NCI-H524 treated with DMSO at 0.1 percent for 48 hours (cell line): ENCODE results near the gene IGFBP6.

ENCODE experiments used
- DNase-seq: peaks from one replicate; lab custom pipeline; 2025; lab: John Stamatoyannopoulos, UW

IGFBP6 gene

GRCh38 chr12:53059434-53060063 lies 37.9 kb upstream of the IGFBP6 start:
- no peak for DNase-seq

- DNase-seq = no peak
These were observed 37.3 kb upstream of the IGFBP6 start for GRCh38 chr12:53060064-53060720.

GRCh38 chr12:53060721-53061276 lies 36.7 kb upstream of the IGFBP6 start:
- DNase-seq = no peak

- DNase-seq = no peak
These were observed 36.0 kb upstream of the IGFBP6 start for GRCh38 chr12:53061404-53062010.

DNA sequence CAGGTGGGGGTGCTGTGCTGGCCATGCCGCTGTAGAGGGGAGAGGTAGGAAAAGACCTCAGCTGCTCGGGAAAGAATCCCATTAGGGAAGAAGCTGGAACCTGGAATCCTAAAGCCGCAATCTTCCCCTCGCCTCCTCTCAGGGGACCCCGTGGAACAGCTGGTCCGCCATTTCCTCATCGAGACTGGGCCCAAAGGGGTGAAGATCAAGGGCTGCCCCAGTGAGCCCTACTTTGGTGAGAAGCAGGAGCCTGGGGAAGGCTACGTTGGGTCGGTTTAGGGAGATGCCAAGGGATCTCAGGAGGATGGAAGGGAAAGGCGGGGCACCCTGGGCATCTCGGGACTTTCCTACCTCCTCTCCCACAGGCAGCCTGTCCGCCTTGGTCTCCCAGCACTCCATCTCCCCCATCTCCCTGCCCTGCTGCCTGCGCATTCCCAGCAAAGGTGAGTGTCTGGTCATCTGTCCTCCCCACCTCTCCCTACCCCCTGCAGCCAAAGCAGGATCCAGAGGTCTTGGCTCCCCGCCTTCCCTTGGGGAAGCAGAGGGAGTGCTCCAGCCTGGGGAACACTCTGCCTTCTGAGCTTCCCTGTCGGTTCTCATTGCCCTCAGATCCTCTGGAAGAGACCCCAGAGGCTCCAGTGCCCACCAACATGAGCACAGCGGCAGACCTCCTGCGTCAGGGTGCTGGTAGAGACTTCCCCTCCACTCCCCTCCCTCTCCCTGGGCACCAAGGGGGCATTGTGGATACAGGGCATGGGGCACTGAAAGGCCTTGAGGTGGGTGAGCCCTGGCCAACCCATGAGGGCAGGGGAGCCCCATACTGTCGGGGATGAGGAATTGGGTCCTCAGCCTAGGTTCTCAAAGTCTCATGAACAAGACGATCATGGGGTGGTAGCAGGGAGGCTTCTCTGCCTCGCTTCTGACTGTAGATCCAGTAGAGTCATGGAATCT lies 35.2 kb upstream of the IGFBP6 start:
- DNase-seq = no peak

DNA sequence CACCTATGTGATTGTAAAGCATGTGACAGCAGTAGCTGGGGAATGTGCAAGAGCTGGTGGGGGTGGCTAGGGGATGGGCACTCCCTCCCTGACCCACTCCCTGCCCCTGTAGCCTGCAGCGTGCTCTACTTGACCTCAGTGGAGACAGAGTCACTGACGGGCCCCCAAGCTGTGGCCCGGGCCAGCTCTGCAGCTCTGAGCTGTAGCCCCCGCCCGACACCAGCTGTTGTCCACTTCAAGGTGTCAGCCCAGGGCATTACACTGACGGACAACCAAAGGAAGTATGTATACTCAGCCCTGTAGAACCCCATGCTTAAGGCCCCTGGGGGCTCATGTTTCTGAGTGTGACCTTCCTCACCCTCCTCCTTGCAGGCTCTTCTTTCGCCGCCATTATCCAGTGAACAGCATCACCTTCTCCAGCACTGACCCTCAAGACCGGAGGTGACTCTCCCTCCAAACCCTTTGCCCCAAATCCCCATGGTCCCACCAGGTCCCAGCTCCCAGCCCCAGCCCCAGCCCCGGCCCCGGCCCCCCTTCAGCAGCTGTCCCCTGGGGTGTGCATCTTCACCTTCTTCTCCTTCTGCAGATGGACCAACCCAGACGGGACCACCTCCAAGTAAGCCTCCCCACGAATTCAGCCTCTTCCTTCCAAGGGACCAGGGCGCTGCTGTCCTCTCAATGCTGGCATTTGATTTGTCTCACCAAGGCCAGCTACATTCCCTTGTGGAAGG lies 34.3 kb upstream of the IGFBP6 start:
- no peak for DNase-seq

DNA sequence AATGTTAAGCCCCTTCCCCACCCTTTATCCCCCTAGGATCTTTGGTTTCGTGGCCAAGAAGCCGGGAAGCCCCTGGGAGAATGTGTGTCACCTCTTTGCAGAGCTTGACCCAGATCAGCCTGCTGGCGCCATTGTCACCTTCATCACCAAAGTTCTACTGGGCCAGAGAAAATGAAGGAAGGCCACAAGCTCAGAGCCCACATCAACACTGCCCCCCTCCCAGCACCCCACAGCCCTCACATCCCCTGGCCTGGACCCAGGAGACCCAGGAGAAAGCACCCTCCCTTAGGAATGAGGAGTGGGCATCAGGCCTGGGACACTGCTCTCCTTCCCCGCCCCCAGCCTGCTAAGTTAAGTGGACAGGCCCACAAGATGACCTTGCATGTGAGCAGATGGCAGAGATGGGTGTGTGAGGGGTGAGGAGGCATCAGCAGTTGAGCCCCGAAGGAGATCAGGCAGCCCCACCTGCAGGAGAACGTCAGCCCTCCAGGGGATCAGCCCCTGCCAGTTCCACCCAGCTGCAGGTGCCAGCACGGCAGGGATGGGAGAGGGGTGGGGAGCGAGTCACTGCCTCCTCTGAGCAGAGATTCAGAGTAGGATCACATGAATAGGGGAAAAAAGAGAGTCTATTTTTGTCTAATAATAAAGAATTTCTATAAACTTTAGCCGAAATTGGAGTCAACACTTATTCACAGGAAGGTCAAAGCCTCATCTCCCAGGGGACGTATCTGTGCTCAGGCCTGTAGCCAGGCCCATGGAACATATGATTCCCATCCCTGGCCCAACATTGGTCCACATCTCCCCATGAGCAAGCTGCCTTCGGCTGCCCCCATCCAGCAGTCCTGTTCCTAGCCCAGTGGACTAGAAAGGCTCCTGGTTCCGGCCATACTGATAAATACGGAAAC lies 33.5 kb upstream of the IGFBP6 start:
- no peak for DNase-seq

- no peak for DNase-seq
These were observed 32.6 kb upstream of the IGFBP6 start for GRCh38 chr12:53064613-53065436.

DNA sequence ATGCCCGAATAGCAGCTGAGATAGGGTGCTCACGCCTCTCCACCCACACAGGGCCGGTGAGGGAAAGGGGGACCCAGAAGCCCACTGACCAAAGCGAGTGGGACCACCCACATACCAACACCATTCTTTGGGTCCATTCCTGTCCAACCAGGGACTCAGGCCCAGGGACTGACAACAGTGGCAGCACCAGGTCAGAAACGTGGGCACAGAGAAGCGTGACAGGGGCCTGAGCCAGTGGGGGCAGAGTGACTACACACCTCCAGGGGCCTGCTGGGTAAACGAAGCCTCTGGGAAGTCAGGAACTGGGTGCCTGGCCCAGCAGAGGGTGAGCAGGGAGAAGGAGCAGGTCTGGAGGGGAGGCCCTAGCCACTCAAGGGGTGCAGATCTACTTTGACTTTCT lies 32.0 kb upstream of the IGFBP6 start:
- DNase-seq = no peak

GRCh38 chr12:53065975-53066931 lies 31.2 kb upstream of the IGFBP6 start:
- DNase-seq = no peak

DNA sequence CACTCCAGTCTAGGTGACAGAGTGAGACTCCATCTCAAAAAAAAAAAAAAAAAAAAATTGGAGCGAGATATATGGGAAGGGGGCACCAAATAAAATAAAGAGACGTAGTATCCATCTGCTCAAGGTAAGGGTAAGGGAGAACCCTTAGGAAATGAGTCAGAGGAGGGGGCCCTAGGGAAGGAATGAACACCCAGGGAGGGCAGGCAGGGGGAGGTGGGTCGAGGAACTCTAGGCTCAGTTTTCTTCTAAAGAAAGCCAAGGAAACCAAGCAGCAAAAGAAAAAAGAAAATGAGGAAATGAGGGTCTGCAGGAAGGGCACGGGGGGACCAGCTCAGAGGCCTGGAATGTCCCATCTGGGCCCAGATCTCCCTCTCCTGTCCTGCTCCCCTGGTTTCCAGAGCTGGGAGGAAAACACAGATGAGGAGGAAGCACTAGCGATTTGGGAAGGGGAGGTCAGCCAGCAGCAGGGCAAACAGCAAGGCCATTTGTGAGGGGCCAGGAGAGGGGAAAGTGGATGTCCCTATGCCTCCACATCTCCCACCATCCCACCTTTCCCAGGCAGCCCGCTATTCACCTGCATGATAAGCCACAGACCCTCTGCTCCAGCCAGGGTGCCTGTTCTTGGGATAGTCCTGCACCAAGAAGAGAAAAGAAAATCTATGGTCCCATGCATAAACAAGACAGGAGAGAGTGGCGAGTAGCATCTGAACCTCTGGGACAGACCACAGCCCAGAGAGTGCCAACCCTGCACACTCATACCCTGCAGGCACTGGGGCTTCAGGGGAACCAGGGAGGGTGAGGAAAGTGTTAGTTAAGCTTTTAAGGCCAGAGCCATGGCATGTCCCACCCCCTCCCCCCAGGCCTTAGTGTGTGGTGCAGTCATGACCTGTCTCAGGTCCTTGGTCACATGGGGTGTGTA lies 30.1 kb upstream of the IGFBP6 start:
- DNase-seq = no peak

DNA sequence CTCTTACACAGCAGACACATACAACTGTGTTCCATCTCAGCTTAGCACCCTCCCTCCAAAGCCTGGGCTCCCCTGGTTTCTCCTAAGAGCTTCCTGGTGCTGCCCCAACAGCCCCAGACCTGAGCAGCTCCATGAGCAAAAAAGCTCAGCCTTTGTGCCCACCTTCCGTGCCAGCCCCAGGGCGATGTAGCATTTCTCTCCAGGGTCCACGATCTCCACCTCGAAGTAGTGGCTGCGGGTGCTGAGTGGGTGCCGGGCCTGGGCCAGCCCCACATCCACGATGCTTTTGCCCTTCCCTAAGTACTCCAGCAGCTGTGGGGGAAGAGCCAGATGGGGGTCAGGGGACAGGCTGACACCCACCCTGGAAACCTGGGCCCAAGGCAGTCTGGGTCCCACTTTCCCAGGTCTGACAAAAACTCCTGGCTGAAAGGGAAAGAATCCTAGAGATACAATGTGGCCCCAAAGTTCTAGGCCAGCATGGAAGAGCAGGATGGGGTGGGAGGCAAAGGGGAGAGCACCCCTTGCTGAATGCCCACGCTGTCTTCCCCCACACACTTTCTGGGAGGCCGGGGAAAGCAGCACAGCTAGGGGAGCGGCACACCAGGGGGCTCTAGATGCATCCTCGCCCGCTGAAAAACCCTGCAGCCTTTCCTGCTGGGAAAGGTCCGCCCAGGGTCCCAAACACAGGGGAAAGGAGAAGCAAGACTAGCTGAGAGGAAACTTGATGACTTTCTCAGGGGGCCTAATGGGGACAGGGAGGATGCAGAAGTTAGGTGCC lies 29.3 kb upstream of the IGFBP6 start:
- no peak for DNase-seq

GRCh38 chr12:53068811-53069585 lies 28.5 kb upstream of the IGFBP6 start:
- DNase-seq = no peak

DNA sequence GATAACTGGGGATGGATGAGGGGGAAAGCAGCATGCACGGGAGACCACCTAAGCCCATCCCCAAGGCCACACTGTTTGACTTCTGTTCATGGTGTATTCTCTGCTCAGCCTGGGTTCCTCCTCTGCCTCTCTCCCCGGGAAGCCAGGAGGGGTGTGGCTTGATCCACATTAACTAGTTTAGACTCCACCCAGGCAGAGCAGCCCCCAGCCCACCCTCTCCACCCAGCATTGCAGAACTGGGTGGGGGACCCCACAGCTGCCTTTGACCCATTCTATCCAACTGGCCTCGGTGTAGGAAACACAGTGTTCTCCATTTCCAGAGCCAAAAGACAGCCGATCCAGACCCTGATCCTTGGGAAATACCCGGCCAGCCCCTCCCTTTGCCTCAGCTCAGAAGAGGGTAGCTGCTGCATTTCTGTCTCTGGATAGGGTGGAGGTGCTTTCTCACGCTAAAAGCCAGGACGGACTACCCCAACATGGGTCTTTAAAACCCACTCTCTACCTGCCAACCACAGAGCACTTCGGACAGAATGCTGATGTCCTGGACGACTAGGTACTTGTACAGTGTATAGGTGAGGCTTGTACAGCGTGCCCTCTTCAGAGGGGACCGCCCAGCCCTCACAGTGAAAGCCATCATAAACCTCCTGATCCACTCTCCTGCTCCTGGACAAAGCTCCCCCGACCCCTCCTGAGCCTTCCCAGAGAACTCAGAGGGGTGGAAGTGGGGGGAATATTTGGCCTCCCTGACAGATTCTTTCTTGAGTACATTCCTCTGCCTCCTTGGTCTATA lies 27.7 kb upstream of the IGFBP6 start:
- no peak for DNase-seq
